ENCODE results near the gene STK16. TPM values are rescaled to one million over a fixed set of nuclear protein-coding genes. Genes with fewer than 3 reads are reported as not detected.
A peak's percentile ranks its signal among the peaks of the same experiment; 100 is the strongest.

STK16 gene
- total RNA-seq, 2 donors from 2014 or later: 25.8 to 36.9 TPM

DNA sequence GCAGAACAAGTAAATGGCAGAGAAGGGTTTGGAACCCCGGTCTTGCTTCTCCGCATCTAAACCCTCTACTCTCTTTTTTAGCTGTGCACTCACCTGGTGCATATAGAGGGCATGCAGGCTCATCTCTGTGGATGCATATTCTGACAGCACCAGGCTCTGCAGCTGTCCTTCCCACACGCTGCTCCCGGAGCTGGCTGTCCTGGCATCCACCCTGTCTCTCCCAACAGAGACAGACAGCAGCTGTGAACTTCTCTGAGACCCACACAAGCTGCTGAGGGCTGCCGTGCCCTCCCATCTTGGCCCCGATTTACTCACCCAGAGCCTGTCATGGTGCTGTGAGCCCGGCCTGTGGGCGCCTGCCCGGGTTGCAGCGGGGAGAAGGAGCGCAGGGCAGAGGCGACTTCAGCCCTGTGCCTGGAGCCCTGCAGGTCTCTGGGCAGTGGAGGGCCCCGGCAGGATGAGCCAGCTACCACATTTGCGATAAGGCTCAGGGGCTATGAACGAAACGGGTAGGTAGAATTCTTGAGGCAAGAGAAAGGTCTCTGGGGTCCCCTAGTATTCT, 23.2 kb upstream of the STK16 start:
- Mint-ChIP-seq H3K36me3 (peaks cover 23 to 29% of the 10 kb centered on the region in 2 donors), H3K9me3 (no peaks in the 10 kb centered on the region), H3K27ac (no peak overlapping the region)
- DNase-seq (ENCODE audit: low spot score in 2 of 2) (no peak), ATAC-seq (no peak)

DNA sequence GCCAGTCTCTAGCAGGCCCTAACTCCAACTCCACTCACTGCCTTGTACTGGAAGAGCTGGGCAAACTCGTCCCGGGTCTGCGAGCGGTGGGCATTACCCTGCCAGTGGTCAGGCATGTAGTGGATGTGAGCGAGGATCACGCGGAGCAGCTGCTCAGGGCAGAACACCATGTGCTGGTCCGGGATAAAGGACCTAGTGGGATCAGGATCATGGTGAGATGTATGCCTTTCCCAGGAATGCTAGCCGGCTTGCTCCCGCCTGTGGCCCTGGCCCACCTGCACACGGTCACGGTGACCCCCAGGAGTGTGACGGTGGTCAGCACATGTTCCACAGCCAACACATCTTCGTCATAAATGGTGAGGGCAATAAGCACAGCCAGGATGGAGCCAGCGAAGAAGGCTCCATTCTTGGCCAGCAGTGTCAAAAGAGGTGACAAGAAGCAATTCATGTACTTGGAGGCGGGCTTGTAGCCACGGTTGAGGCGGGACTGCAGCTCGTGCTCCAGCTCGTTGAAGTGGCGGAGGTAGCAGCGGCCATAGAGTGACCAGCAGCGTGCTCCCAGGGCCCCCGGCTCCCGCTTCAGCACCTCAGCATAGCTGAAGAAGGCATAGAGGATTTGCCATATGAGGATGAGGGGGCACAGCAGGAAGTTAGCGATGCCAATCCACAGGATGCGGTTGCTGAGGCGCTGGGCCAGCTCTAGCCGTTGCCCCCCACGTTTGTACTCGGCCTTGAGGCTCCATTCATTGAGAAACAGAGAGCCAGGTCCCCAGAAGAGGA, 21.3 kb upstream of the STK16 start:
- peaks cover 29% of the 10 kb centered on the region in 2 donors for H3K36me3 Mint-ChIP-seq
- ATAC-seq (no peak), DNase-seq (ENCODE audit: low spot score in 2 of 2) (no peak)

DNA sequence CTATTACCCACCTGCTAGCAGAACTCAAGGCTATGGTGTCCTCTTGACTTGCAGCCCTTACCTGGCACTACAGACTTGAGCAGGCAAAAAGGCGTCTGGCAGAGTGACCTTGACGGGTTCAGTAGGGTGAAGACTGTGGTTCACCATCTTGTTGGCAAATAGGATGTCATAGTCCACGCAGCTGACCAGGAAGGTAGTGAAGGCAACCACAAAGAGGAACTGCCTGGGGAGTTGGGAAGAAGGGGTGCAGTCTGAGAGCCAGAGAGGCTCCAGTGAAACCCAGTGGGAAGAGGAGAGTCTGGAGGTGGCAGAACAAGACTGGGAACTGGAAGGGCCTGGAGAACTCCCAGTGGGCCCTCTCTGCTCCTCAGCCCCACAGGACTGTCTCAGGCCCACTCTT, 19.9 kb upstream of the STK16 start:
- Mint-ChIP-seq H3K36me3 (peaks cover 34% of the 10 kb centered on the region in 2 donors), H3K27ac (peak overlapping the region in 1 of 2 donors; percentile 10), H3K9me3 (no peaks in the 10 kb centered on the region)
- DNase-seq (ENCODE audit: low spot score in 2 of 2) (no peak), ATAC-seq (no peak)

More for the DNA sequence above, 21.3 kb upstream of the STK16 start:
- Mint-ChIP-seq H3K27ac (no peak overlapping the region), H3K9me3 (no peaks in the 10 kb centered on the region)

DNA sequence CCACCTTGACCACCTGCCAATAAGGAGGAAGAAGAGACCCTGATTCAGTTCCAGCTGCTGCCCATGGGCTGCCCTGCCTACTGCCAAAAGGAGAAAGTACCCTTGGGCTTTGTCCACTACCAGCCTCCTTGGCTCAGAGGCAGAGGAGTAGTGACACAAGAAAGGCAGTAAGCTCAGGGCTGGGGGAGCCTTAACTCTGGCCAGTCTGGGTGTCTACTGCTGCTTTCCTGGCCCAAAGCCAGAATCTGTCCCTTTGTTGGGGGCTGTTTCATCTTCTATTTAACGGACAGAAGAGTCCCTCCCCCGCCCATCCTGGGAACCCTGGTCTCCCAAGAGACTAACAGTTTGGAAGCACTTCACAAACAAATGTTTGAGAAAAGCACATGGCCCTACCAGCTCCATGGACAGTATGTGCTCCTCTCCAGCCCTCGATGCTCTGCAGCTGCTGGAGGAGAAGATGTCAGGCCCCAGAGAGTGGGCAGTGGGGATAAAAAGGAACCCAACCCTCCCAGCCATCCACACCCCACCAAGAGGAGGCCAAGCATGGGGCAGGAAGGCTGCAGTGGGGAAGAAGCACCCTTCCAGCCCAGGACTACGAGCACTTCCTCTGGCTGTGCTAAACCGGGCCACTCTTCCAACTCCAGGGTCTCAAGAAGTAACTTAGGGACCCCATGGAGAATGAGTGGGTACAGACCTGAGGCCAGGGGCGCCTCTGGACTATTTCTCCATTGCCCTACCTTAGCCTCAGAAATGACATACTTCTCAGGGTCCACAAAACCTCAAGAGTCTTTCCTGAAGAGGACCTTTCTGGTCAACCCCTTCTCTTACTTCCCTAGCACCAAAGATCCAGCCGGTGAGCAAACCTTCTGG, 17.0 kb upstream of the STK16 start:
- H3K9me3 Mint-ChIP-seq: no peaks in the 10 kb centered on the region
- DNase-seq (ENCODE audit: low spot score in 2 of 2) (no peak), ATAC-seq (no peak)
- H3K36me3 Mint-ChIP-seq: peaks cover 42 to 64% of the 10 kb centered on the region in 2 donors
- peak overlapping the region; percentile 68 to 93 for H3K27ac Mint-ChIP-seq

DNA sequence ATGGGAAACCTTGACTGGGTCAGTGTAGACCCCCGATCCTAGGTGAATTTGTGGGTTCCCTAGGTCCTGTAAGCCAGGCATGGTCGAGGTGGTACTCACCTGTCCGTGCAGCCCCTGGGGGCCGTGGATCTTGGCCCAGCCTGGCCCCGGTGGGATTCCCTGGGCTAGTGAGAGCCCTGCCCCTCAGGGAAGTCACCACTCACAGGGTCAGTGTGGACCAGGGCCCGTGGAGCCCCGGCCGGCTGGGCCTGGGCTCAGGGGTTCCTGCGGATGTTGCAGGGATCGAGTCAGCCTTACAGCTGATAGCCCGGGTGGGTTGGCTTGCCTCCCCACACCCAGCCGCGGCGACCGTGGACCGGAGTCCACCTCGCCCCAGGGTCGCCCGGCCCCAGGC, 16.4 kb upstream of the STK16 start:
- Mint-ChIP-seq H3K36me3 (peaks cover 41 to 69% of the 10 kb centered on the region in 2 donors), H3K27ac (peak overlapping the region; percentile 68 to 93), H3K9me3 (no peaks in the 10 kb centered on the region)
- DNase-seq (ENCODE audit: low spot score in 2 of 2): no peak
- ATAC-seq: no peak

DNA sequence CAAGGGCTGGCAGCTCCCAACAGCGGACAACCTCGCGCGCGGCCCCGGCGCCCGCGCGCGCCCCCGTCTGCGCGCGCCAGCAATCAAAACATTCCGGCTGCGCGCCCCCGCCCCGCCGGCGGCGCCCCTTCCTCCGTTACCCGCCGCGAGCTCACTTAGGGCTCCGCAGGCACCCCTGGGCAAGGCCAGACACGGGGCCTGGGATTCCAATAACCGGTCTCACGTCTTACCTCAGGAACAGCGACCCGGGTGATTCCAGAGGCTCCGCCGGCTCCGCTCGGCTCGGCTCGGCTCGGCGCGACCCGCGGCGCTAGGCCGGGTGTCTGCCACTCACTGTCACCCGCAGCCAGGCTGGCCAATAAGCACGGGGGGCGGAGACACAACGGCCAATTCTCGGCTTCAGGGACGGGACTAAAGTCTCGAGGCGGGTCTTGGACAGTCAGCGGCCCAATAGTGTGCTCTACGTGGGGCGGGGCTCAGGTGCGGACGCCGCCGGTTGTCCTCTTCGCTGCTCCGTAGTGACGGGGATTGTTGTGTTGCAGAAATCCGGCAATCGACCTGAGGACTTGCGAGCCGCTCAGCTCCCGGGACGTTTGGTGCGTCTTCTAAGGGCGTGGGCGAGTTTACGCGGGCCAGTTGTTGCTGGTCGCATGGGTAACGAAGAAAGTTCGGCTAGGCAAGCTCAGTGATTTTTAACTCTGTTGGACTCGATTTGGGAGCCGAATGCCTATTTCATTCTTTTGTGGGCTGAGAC, 15.8 kb upstream of the STK16 start, which contains the start of the genes ANKZF1 and ATG9A:
Gene ANKZF1 (plus strand): TSS at position 502 of the 754 bp plus-strand sequence. CDS start 452 bp downstream, outside the sequence.
Gene ATG9A (minus strand): TSS at position 332 of the 754 bp plus-strand sequence. CDS start 1,612 bp downstream, outside the sequence.
- Mint-ChIP-seq H3K27ac (peak within 1 kb of the TSS; percentile 93 to 95), H3K9me3 (no peaks in the 10 kb centered on the region), H3K36me3 (peaks cover 41 to 73% of the 10 kb centered on the region in 2 donors)
- peak; percentile 97 to 98 for ATAC-seq
- DNase-seq (ENCODE audit: low spot score in 2 of 2): peak; percentile 98 to 99

DNA sequence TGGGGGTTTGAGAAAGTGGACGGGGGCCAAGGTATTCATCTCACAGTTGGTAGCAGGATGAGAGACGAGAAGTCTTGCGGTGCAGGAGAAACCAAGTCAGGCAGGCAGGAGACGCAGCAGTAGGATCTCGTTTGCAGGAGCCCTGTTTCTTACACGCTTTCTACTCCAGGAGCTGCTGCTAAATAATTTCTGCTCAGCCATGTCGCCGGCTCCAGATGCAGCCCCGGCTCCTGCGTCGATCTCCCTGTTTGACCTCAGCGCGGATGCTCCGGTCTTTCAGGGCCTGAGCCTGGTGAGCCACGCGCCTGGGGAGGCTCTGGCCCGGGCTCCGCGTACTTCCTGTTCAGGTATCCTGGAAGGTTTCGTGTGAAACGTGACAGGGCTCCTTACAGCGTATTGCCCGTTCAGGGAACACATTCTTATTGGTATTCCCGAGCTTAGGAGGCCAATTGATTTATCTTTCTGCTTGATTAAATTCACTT, 15.2 kb upstream of the STK16 start:
- peaks cover 39 to 70% of the 10 kb centered on the region in 2 donors for H3K36me3 Mint-ChIP-seq
- ATAC-seq (peak; percentile 14 to 47), DNase-seq (ENCODE audit: low spot score in 2 of 2) (peak; percentile 56 to 64)
- H3K9me3 Mint-ChIP-seq: no peaks in the 10 kb centered on the region
- peak overlapping the region; percentile 93 to 95 for H3K27ac Mint-ChIP-seq

DNA sequence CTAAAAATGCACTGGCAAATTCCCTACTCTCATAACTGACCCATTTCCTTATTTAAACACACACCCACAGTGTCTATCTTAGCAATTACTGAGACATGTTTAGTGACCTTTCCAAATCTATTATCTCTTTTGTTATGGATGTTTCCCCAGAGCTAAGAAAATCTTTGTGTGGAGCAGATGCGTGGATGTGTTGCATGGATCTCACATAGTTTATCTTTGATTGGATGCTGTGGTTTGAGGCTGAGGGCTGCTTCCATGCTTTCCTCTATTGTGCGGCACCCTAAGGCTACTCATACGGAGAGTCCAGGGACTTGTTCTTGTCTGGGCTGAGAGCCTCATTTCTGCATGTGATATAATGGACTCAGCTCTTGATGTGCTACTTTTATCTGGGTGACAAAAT, 10.9 kb upstream of the STK16 start:
- DNase-seq (ENCODE audit: low spot score in 2 of 2): no peak
- peak overlapping the region; percentile 13 to 60 for H3K27ac Mint-ChIP-seq
- peaks cover 48 to 66% of the 10 kb centered on the region in 2 donors for H3K36me3 Mint-ChIP-seq

DNA sequence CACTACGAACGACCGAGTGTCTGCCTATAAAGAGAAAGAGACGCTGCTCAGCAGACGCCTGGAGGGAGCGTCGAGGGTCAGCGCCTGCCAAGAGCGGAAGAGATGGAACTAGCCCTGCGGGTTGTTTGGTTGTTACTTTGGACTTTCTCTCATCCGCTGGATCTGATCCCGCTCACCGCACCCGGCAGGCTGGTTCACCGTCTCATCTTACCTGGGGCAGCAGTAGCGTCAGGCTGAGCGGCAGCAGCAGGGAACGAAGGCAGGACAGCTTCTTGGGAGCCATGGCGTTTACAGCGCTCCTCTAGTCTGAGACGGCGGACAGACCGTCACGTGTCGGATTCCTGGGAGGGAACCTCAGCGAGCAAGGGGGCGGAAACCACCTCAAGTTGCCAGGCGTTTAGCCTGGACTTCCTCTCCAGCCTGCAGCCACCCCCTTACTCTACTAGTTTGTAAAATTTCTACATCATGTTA, 2.0 kb upstream of the STK16 start:
- Mint-ChIP-seq H3K9me3 (no peaks in the 10 kb centered on the region), H3K27ac (no peak overlapping the region), H3K36me3 (peaks cover 0 to 6% of the 10 kb centered on the region in 2 donors)
- DNase-seq (ENCODE audit: low spot score in 2 of 2): no peak
- no peak for ATAC-seq

More for the DNA sequence above, 10.9 kb upstream of the STK16 start:
- no peak for ATAC-seq
- no peaks in the 10 kb centered on the region for H3K9me3 Mint-ChIP-seq

DNA sequence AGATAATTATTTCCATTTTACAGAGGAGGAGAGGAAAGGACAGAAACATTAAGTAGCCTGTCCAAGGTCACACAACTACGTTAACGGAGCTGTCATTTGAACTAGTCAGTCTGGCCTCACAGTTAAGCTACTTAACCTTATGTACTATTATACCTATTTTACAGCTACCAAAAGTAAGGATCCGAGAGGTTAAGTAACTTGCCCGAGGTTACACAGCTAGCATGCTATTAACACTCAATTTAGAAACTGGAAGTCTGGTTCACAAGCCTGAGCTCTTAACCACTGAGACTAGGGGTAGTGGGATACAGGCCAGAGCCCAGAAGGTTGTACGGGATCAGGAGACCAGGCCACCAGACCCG, 511 bp upstream of the STK16 start:
- DNase-seq (ENCODE audit: low spot score in 2 of 2): no peak
- no peak for ATAC-seq
- H3K9me3 Mint-ChIP-seq: no peaks in the 10 kb centered on the region
- H3K36me3 Mint-ChIP-seq: peaks cover under 1 to 12% of the 10 kb centered on the region in 2 donors
- peak overlapping the region; percentile 97 to 99 for H3K27ac Mint-ChIP-seq

DNA sequence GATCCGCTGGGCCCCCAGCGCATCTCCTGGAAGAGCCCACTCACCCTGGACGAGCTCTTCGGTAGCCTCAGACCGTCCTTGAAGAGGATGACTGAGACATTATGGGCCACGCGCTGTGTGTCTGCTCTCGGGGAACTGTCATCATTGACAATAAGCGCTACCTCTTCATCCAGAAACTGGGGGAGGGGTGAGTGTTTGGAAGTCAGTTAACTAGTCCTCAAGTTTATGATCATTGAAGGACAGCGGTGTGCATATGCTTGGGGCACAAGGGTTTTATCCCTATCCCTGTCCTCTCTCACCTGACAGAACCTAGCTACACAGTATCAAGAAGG, 586 bp downstream of the STK16 start:
- DNase-seq (ENCODE audit: low spot score in 2 of 2): peak in 1 of 2 donors; percentile 27
- ATAC-seq: peak in 1 of 2 donors; percentile 2
- no peaks in the 10 kb centered on the region for H3K9me3 Mint-ChIP-seq
- peak overlapping the region; percentile 97 to 99 for H3K27ac Mint-ChIP-seq
- H3K36me3 Mint-ChIP-seq: peaks cover 12 to 23% of the 10 kb centered on the region in 2 donors

DNA sequence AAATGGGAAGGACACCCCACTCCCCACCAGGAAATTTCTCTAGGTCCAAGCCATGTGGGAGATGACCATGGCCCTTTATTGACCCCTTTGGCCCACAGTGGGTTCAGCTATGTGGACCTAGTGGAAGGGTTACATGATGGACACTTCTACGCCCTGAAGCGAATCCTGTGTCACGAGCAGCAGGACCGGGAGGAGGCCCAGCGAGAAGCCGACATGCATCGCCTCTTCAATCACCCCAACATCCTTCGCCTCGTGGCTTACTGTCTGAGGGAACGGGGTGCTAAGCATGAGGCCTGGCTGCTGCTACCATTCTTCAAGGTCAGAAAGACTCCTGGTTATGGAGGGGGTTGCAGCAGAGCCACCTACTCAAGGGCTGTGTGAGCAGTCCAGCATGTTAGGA, 1.3 kb downstream of the STK16 start:
- peaks cover 19 to 30% of the 10 kb centered on the region in 2 donors for H3K36me3 Mint-ChIP-seq
- peak overlapping the region; percentile 92 to 97 for H3K27ac Mint-ChIP-seq
- DNase-seq (ENCODE audit: low spot score in 2 of 2) (no peak), ATAC-seq (no peak)
- H3K9me3 Mint-ChIP-seq: no peaks in the 10 kb centered on the region

DNA sequence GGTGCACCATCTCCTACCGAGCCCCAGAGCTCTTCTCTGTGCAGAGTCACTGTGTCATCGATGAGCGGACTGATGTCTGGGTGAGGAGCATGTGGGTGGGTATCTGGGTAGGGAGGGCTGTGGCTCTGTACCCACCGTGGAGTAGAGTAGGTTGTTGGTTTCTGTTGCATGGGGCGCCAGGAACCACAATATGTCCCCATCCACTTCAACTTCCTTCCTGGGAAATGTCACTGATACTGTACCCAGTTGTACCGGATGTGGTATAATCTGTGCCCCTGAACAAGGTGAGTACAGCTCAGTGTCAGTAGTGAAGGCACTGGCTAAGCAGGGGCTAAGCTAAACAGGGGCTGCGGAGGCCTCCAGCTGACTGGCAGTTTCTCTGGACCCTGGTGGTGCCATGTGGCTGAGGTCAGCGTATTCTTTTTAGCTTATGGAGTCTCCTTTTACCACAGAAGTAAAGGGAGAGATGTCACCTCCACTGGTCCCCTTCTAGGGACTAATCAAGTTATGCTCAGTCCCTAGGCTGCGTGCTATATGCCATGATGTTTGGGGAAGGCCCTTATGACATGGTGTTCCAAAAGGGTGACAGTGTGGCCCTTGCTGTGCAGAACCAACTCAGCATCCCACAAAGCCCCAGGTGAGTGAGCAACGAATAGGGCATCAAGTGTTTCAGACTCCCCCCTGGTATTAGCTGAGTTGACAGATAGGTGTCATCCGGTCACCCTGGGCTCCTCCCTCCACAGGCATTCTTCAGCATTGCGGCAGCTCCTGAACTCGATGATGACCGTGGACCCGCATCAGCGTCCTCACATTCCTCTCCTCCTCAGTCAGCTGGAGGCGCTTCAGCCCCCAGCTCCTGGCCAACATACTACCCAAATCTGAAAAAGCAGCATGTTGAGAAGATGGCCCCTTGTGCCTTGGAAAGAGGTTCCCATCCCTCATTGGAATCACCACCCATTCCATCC, 2.7 kb downstream of the STK16 start:
- Mint-ChIP-seq H3K36me3 (peaks cover 33 to 44% of the 10 kb centered on the region in 2 donors), H3K9me3 (no peaks in the 10 kb centered on the region), H3K27ac (peak overlapping the region; percentile 60 to 97)
- ATAC-seq: peak; percentile 46 to 73
- DNase-seq (ENCODE audit: low spot score in 2 of 2): peak; percentile 14 to 81

DNA sequence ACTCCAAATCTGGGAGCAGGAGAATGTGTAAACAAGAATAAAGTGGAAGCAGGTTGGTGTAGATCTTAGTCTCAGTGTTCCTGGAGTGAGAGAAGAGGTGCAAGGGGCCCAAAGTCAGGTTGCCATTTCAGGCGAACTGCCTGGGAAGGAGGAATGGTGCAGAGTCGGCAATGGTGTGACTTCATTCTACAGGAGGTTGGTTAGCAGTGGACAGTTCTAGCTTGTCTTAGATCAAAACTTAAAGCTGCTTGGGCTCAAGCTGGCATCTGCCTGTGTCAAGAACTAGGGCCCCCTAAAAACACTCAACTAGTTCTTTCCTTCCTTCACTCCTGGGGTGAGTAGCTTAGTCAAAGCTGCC, 3.5 kb downstream of the STK16 start:
- DNase-seq (ENCODE audit: low spot score in 2 of 2) (no peak), ATAC-seq (no peak)
- Mint-ChIP-seq H3K36me3 (peaks cover 39 to 50% of the 10 kb centered on the region in 2 donors), H3K9me3 (no peaks in the 10 kb centered on the region), H3K27ac (peak overlapping the region in 1 of 2 donors; percentile 70)
